ENCODE measurements around the gene IPO13. TPM values are rescaled to one million over a fixed set of nuclear protein-coding genes. Genes with fewer than 3 reads are reported as not detected.

Gene IPO13
- total RNA-seq, 2 experiments from 2014 or later, result 25.3 to 29.4 TPM

- CTCF ChIA-PET, result interaction anchor here (1.7 to 2.4 kb wide), 4 partner anchors 15 to 213 kb away, joined by 5 to 10 read pairs (median 7); partner anchors contain the start of gene CCDC24
- Mint-ChIP-seq H3K27me3 (no peaks in the 10 kb centered on the region), H3K27ac (peak overlapping the region; percentile 90), H3K4me1 (peaks cover 56% of the 10 kb centered on the region), H3K36me3 (peaks cover 24% of the 10 kb centered on the region), H3K4me3 (peak overlapping the region; percentile 83), H3K9me3 (ENCODE audit: low read depth) (no peaks in the 10 kb centered on the region)
- ATAC-seq (no peak), DNase-seq (no peak)
These were observed 29.3 kb downstream of the IPO13 start for GRCh38 chr1:43976045-43976444.

GRCh38 chr1:43976890-43977289 lies 30.1 kb downstream of the IPO13 start:
- Mint-ChIP-seq H3K4me3 (peak overlapping the region; percentile 83), H3K27me3 (no peaks in the 10 kb centered on the region), H3K4me1 (peaks cover 53% of the 10 kb centered on the region), H3K9me3 (ENCODE audit: low read depth) (no peaks in the 10 kb centered on the region), H3K27ac (no peak overlapping the region), H3K36me3 (peaks cover 24% of the 10 kb centered on the region)
- CTCF ChIA-PET, result no interaction called here
- ATAC-seq (no peak), DNase-seq (no peak)

- no peak for DNase-seq
- peak overlapping the region; percentile 73 for H3K4me3 Mint-ChIP-seq
- H3K9me3 Mint-ChIP-seq (ENCODE audit: low read depth), result no peaks in the 10 kb centered on the region
- peaks cover 20% of the 10 kb centered on the region for H3K36me3 Mint-ChIP-seq
- no peaks in the 10 kb centered on the region for H3K27me3 Mint-ChIP-seq
- ATAC-seq, result no peak
- CTCF ChIA-PET, result interaction anchor here (1.1 kb wide), 1 partner anchor 31 kb away, joined by 4 read pairs; the partner anchor contains the start of gene IPO13
- no peak overlapping the region for H3K27ac Mint-ChIP-seq
- peaks cover 53% of the 10 kb centered on the region for H3K4me1 Mint-ChIP-seq
These were observed 30.9 kb downstream of the IPO13 start for GRCh38 chr1:43977376-43978263.

- no peak for ATAC-seq
- Mint-ChIP-seq H3K36me3 (peaks cover 19% of the 10 kb centered on the region), H3K4me1 (peaks cover 53% of the 10 kb centered on the region), H3K27me3 (no peaks in the 10 kb centered on the region), H3K27ac (no peak overlapping the region), H3K9me3 (ENCODE audit: low read depth) (no peaks in the 10 kb centered on the region), H3K4me3 (peak overlapping the region; percentile 73)
- CTCF ChIA-PET, result interaction anchor here (1.1 kb wide), 1 partner anchor 31 kb away, joined by 4 read pairs; the partner anchor contains the start of gene IPO13
- no peak for DNase-seq
These were observed 31.5 kb downstream of the IPO13 start for GRCh38 chr1:43978264-43978550.

GRCh38 chr1:43978551-43979260 lies 32.0 kb downstream of the IPO13 start, which contains the start of gene B4GALT2:
B4GALT2 (plus strand) TSS chr1:43979210; CDS start chr1:43981161, 1,951 bp downstream.
- CTCF ChIA-PET, result interaction anchor here (1.1 kb wide), 1 partner anchor 32 kb away, joined by 4 read pairs; the partner anchor contains the start of gene IPO13
- Mint-ChIP-seq H3K4me3 (peak within 1 kb of the TSS; percentile 81), H3K4me1 (peaks cover 49% of the 10 kb centered on the region), H3K9me3 (ENCODE audit: low read depth) (no peaks in the 10 kb centered on the region), H3K27me3 (no peaks in the 10 kb centered on the region), H3K27ac (peak within 1 kb of the TSS; percentile 77), H3K36me3 (peaks cover 17% of the 10 kb centered on the region)
- DNase-seq (peak; percentile 55), ATAC-seq (peak; percentile 20)

- Mint-ChIP-seq H3K36me3 (peaks cover 17% of the 10 kb centered on the region), H3K9me3 (ENCODE audit: low read depth) (no peaks in the 10 kb centered on the region), H3K4me1 (peaks cover 44% of the 10 kb centered on the region), H3K4me3 (no peak overlapping the region), H3K27ac (no peak overlapping the region), H3K27me3 (no peaks in the 10 kb centered on the region)
- DNase-seq (no peak), ATAC-seq (no peak)
- CTCF ChIA-PET, result no interaction called here
These were observed 32.4 kb downstream of the IPO13 start for GRCh38 chr1:43979261-43979527.

- peak; percentile 59 for DNase-seq
- Mint-ChIP-seq H3K36me3 (peaks cover 17% of the 10 kb centered on the region), H3K4me3 (peak overlapping the region; percentile 81), H3K4me1 (peaks cover 42% of the 10 kb centered on the region), H3K27ac (peak overlapping the region; percentile 77), H3K27me3 (no peaks in the 10 kb centered on the region), H3K9me3 (ENCODE audit: low read depth) (no peaks in the 10 kb centered on the region)
- peak; percentile 28 for ATAC-seq
- CTCF ChIA-PET, result no interaction called here
These were observed 32.9 kb downstream of the IPO13 start for GRCh38 chr1:43979528-43980254.

GRCh38 chr1:43980255-43981134 lies 33.7 kb downstream of the IPO13 start:
- Mint-ChIP-seq H3K4me3 (peak overlapping the region; percentile 81), H3K27me3 (no peaks in the 10 kb centered on the region), H3K36me3 (peaks cover 17% of the 10 kb centered on the region), H3K4me1 (peaks cover 42% of the 10 kb centered on the region), H3K27ac (no peak overlapping the region), H3K9me3 (ENCODE audit: low read depth) (no peaks in the 10 kb centered on the region)
- no peak for ATAC-seq
- DNase-seq, result no peak
- CTCF ChIA-PET, result interaction anchor here (0.5 kb wide), 1 partner anchor 325 kb away, joined by 3 read pairs; no protein-coding TSS in a partner anchor

- no peaks in the 10 kb centered on the region for H3K27me3 Mint-ChIP-seq
- H3K9me3 Mint-ChIP-seq (ENCODE audit: low read depth), result no peaks in the 10 kb centered on the region
- H3K27ac Mint-ChIP-seq, result no peak overlapping the region
- H3K4me3 Mint-ChIP-seq, result no peak overlapping the region
- ATAC-seq (no peak), DNase-seq (no peak)
- peaks cover 17% of the 10 kb centered on the region for H3K36me3 Mint-ChIP-seq
- H3K4me1 Mint-ChIP-seq, result peaks cover 37% of the 10 kb centered on the region
- CTCF ChIA-PET, result no interaction called here
These were observed 34.4 kb downstream of the IPO13 start for GRCh38 chr1:43981135-43981491.

GRCh38 chr1:43981636-43982035 lies 34.9 kb downstream of the IPO13 start:
- ATAC-seq, result no peak
- H3K9me3 Mint-ChIP-seq (ENCODE audit: low read depth), result no peaks in the 10 kb centered on the region
- no peak overlapping the region for H3K27ac Mint-ChIP-seq
- peaks cover 13% of the 10 kb centered on the region for H3K36me3 Mint-ChIP-seq
- H3K27me3 Mint-ChIP-seq, result no peaks in the 10 kb centered on the region
- CTCF ChIA-PET, result no interaction called here
- no peak for DNase-seq
- H3K4me3 Mint-ChIP-seq, result no peak overlapping the region
- peaks cover 32% of the 10 kb centered on the region for H3K4me1 Mint-ChIP-seq

- Mint-ChIP-seq H3K9me3 (ENCODE audit: low read depth) (no peaks in the 10 kb centered on the region), H3K36me3 (peaks cover 8% of the 10 kb centered on the region), H3K4me1 (peaks cover 26% of the 10 kb centered on the region), H3K27ac (no peak overlapping the region), H3K4me3 (no peak overlapping the region), H3K27me3 (no peaks in the 10 kb centered on the region)
- CTCF ChIA-PET, result no interaction called here
- ATAC-seq (no peak), DNase-seq (no peak)
These were observed 35.5 kb downstream of the IPO13 start for GRCh38 chr1:43982241-43982640.

- Mint-ChIP-seq H3K4me1 (peaks cover 20% of the 10 kb centered on the region), H3K27ac (no peak overlapping the region), H3K27me3 (no peaks in the 10 kb centered on the region), H3K9me3 (ENCODE audit: low read depth) (no peaks in the 10 kb centered on the region), H3K4me3 (no peak overlapping the region), H3K36me3 (peaks cover 4% of the 10 kb centered on the region)
- no peak for DNase-seq
- ATAC-seq, result no peak
- CTCF ChIA-PET, result no interaction called here
These were observed 36.1 kb downstream of the IPO13 start for GRCh38 chr1:43982808-43983207.
